HAP-1 (cell line): ENCODE results near the gene OR52A5.
"Not testable (repeated sequence)": the region's sequence is repeated elsewhere in the genome, so short reads cannot be mapped to it uniquely, and the experiment has no call there.

ENCODE experiments used
- DNase-seq, 2 experiments: peaks; one replicate each; pipeline ENCODE4 v3.0.0-alpha.2; 2016 to 2020; ENCODE audit warnings: low spot score in 2 of 2
- H3K27me3 ChIP-seq: fragments of 250-450 bp; sonication (Bioruptor Pico); 2 replicates; pipeline ENCODE4 v1.5.1; 2020; ENCODE audit warnings: low read depth, mild to moderate bottlenecking, moderate library complexity
- H3K36me3 ChIP-seq: fragments of 250-450 bp; sonication (Bioruptor Pico); replicated peaks from 2 replicates; pipeline ENCODE4 v1.5.1; 2020; ENCODE audit warnings: mild to moderate bottlenecking
- H3K4me1 ChIP-seq: fragments of 250-450 bp; sonication (Bioruptor Pico); 2 replicates; pipeline ENCODE4 v1.5.1; 2020; ENCODE audit warnings: mild to moderate bottlenecking
- H3K4me3 ChIP-seq: fragments of 250-450 bp; sonication (Bioruptor Pico); 2 replicates; pipeline ENCODE4 v1.5.1; 2020; ENCODE audit warnings: mild to moderate bottlenecking, moderate library complexity
- H3K9me3 ChIP-seq: fragments of 250-450 bp; sonication (Bioruptor Pico); 2 replicates; pipeline ENCODE4 v1.5.1; 2020; ENCODE audit warnings: mild to moderate bottlenecking, moderate library complexity
- in situ Hi-C: fragments of 300-500 bp; cut with MboI; formaldehyde crosslinking; loops from 3 replicates; pipeline ENCODE4 v1.14.3; 2020; ENCODE audit warnings: low sequenced_read_pairs, inconsistent platforms, mixed read lengths

Gene OR52A5

DNA sequence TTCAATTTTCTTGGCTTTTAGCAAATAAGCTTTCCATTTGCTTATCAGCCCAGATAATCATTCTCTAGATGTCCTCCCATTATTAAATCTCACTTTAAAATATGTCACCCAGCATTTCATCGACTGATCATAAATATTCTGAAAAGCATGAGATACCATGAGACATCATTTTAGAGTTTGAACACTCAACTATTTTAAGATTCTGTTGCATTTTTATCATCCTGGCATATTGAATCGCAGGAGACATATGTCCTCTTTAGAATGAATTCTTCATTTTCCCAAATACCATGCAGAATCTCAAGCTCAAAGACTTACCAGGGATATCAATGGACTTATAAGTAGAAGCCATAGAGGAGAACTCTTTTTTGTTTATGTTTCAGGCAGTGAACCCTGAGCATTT lies at the start of gene OR52A5:
Gene OR52A5 (minus strand): TSS at position 361 of the 400 bp plus-strand sequence. CDS start 5,714 bp downstream, outside the sequence.
- no peaks in the 10 kb centered on the region for H3K9me3 ChIP-seq
- no peaks in the 10 kb centered on the region for H3K27me3 ChIP-seq
- no peak for DNase-seq
- H3K4me3 ChIP-seq, result no peak within 1 kb of the TSS
- H3K4me1 ChIP-seq, result no peaks in the 10 kb centered on the region
- in situ Hi-C loops, result no loop called here
- H3K36me3 ChIP-seq, result no peaks in the 10 kb centered on the region

DNA sequence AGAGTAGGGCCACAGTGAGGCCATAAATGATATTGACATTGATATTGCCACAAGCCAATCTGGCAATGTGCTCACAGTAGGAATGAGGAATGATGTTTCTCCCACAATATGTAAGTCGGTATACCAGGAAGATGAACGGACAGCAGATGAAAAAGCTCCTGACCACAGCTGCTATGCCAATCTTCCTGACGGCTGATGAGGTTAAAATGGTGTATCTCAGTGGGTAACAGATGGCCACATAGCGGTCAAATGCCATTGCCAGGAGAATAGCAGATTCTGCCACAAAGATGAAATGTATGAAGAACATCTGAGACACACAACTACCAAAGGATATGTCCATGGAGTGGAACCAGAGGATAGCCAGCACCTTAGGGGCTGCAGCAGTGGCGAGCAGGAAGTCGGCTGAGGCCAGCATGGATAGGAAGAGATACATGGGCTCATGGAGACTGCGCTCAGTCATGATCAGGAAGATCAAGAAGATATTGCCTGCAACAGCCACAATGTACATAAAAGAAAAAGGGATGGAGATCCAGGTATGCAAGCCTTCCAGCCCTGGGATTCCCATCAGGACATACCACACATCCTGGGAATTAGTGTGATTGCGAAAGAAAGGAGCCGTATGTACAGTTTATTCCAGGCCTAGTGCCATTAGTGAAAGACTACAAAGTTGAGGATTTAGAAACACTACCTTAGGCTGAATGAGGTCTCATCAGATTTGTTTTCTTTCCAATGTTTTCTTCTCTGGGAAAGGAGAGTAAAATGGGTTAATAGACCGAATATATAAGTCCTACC lies 40.1 kb upstream of the OR52A5 start:
- Histone ChIP-seq H3K4me3 (no peak overlapping the region), H3K36me3 (no peaks in the 10 kb centered on the region), H3K4me1 (no peaks in the 10 kb centered on the region), H3K9me3 (no peaks in the 10 kb centered on the region), H3K27me3 (no peaks in the 10 kb centered on the region)
- in situ Hi-C loops, result no loop called here
- DNase-seq, result no peak

DNA sequence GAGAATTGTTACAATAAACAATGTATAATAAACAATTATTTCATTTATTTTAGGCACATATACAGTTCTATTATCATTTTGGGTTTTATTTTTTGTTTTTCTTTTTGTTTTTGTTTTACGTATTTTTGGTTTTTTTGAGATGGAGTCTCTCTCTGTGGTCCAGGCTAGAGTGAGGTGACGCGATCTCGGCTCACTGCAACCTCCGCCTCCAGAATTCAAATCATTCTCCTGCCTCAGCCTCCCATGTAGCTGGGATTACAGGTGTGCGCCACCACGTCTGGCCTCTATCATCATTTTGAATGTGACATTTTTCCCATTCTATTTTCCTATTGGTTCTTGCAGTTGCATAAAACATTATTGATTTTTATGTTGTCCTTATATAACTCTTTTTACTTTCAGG lies 36.8 kb upstream of the OR52A5 start:
- Histone ChIP-seq H3K9me3 (no peaks in the 10 kb centered on the region), H3K4me3 (no peak overlapping the region), H3K36me3 (no peaks in the 10 kb centered on the region), H3K4me1 (no peaks in the 10 kb centered on the region), H3K27me3 (no peaks in the 10 kb centered on the region)
- no peak for DNase-seq
- in situ Hi-C loops, result no loop called here

GRCh38 chr11:5171856-5172255 lies 33.7 kb upstream of the OR52A5 start:
- no peaks in the 10 kb centered on the region for H3K27me3 ChIP-seq
- H3K9me3 ChIP-seq, result no peaks in the 10 kb centered on the region
- H3K4me1 ChIP-seq, result no peaks in the 10 kb centered on the region
- no peaks in the 10 kb centered on the region for H3K36me3 ChIP-seq
- in situ Hi-C loops, result no loop called here
- no peak overlapping the region for H3K4me3 ChIP-seq
- DNase-seq, result no peak

- in situ Hi-C loops, result not testable (repeated sequence)
Measured at GRCh38 chr11:5165898-5166297, 27.7 kb upstream of the OR52A5 start.

GRCh38 chr11:5164807-5165206 lies 26.7 kb upstream of the OR52A5 start:
- H3K4me3 ChIP-seq, DNase-seq, H3K4me1 ChIP-seq, in situ Hi-C loops, H3K36me3 ChIP-seq, H3K9me3 ChIP-seq, H3K27me3 ChIP-seq: not testable (repeated sequence)

More at GRCh38 chr11:5165898-5166297, 27.7 kb upstream of the OR52A5 start:
- H3K9me3 ChIP-seq, H3K36me3 ChIP-seq, H3K27me3 ChIP-seq, DNase-seq, H3K4me3 ChIP-seq, H3K4me1 ChIP-seq: not testable (repeated sequence)

GRCh38 chr11:5161045-5161444 lies 22.9 kb upstream of the OR52A5 start:
- H3K4me1 ChIP-seq, H3K4me3 ChIP-seq, DNase-seq, H3K27me3 ChIP-seq, H3K36me3 ChIP-seq, in situ Hi-C loops, H3K9me3 ChIP-seq: not testable (repeated sequence)

GRCh38 chr11:5160217-5160616 lies 22.1 kb upstream of the OR52A5 start:
- H3K4me1 ChIP-seq, H3K4me3 ChIP-seq, H3K9me3 ChIP-seq, H3K27me3 ChIP-seq, H3K36me3 ChIP-seq, DNase-seq, in situ Hi-C loops: not testable (repeated sequence)

- no peak for DNase-seq
- Histone ChIP-seq H3K27me3 (no peaks in the 10 kb centered on the region), H3K36me3 (no peaks in the 10 kb centered on the region), H3K4me1 (no peaks in the 10 kb centered on the region), H3K4me3 (no peak overlapping the region), H3K9me3 (no peaks in the 10 kb centered on the region)
- in situ Hi-C loops, result no loop called here
Measured at GRCh38 chr11:5159806-5160205, 21.6 kb upstream of the OR52A5 start.

DNA sequence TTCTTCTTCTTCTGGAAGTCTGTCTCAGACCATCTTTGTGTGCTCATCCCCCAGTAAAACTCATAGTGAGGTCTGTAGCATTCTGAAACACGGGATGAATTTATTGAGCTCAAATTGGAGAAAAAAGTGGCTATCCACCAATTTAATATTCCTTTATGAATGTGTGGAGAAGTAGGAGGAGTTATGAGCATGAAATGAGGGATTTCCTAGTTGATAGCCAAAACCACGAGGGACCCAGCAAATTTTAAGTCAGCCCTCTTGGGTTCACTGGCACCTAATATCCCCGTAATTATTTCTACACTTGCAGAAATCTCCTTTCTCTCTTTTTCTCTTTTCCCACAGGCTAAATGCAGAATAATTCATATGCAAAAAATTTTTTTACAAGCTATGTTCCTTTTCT lies 16.5 kb upstream of the OR52A5 start, which contains the start of gene OR52A1:
Gene OR52A1 (minus strand): TSS at position 101 of the 400 bp plus-strand sequence. CDS start 2,388 bp downstream, outside the sequence.
- no peaks in the 10 kb centered on the region for H3K27me3 ChIP-seq
- no peak within 1 kb of the TSS for H3K4me3 ChIP-seq
- DNase-seq, result no peak
- no peaks in the 10 kb centered on the region for H3K4me1 ChIP-seq
- no peaks in the 10 kb centered on the region for H3K36me3 ChIP-seq
- no peaks in the 10 kb centered on the region for H3K9me3 ChIP-seq
- in situ Hi-C loops, result no loop called here

DNA sequence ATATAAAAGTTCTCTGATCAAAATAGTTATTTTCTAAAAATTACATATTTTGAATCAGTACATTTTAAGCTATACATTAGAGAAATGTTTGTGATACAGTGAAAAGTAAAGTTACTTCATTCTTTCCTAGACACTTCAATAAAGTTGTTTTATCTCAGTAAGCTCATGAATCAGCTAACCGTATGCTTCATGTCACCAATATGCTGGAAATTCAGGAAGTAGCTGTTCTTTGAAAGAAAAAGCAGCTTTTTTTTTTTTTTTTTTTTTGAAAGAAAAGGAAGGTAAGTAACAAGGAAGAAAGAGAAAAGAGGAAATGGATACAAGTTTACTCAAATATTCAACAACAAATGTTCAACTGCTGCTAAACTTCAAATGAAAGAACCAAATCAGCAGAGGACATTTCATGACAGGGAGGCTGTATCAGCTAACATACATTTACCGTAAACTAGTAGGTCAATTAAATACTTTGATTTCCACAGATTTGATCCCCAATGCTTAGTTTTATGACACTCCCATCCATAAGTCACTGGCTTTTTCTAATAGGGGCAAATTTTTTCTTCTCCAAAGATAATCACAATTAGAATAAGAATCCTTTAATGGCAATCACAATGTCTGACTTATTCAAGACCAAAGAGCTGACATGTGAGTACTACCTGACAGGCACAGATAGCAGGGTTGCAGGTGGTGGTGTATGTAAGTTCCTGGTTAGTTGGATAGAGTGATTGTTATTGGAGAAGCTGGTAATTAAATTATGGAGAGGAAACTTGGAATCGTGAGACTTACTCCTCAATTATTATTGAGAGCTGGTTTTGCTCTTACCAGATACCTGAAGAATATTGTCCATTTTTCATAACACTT lies 15.6 kb upstream of the OR52A5 start:
- no peaks in the 10 kb centered on the region for H3K27me3 ChIP-seq
- in situ Hi-C loops, result no loop called here
- no peaks in the 10 kb centered on the region for H3K4me1 ChIP-seq
- H3K4me3 ChIP-seq, result no peak overlapping the region
- H3K9me3 ChIP-seq, result no peaks in the 10 kb centered on the region
- H3K36me3 ChIP-seq, result no peaks in the 10 kb centered on the region
- no peak for DNase-seq

- Histone ChIP-seq H3K4me1 (no peaks in the 10 kb centered on the region), H3K4me3 (no peak overlapping the region), H3K9me3 (no peaks in the 10 kb centered on the region), H3K27me3 (no peaks in the 10 kb centered on the region), H3K36me3 (no peaks in the 10 kb centered on the region)
- in situ Hi-C loops, result no loop called here
- DNase-seq, result no peak
Measured at GRCh38 chr11:5151713-5152153, 13.6 kb upstream of the OR52A5 start.

GRCh38 chr11:5144206-5144605 lies 6.0 kb upstream of the OR52A5 start:
- H3K4me3 ChIP-seq, H3K4me1 ChIP-seq, DNase-seq, in situ Hi-C loops, H3K27me3 ChIP-seq, H3K36me3 ChIP-seq, H3K9me3 ChIP-seq: not testable (repeated sequence)

DNA sequence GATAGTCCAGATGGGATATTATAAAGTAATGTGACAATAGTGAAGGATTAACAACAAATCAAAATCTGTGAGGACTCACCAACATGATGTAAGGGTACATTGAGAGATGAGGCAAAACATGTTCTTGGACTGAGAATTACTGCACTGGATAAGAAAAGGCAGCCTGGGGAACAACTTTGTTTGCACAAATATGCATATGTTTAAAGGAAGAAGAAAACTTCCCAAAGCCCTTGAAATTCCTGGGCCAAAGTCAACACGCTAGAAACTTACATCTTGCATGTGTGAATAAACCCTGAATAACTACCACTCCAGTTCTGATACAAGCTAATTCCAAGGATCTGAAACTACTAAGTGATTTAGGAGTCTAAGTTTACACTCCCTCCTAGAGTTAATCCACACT lies 1.1 kb downstream of the OR52A5 start:
- in situ Hi-C loops, result no loop called here
- Histone ChIP-seq H3K4me1 (no peaks in the 10 kb centered on the region), H3K36me3 (no peaks in the 10 kb centered on the region), H3K9me3 (no peaks in the 10 kb centered on the region), H3K27me3 (no peaks in the 10 kb centered on the region), H3K4me3 (no peak overlapping the region)
- no peak for DNase-seq
